ENCODE results near the gene EFS. TPM values are rescaled to one million over a fixed set of nuclear protein-coding genes. Genes with fewer than 3 reads are reported as not detected.

The EFS gene
- total RNA-seq, 1 experiment from 2014 or later, result not detected

DNA sequence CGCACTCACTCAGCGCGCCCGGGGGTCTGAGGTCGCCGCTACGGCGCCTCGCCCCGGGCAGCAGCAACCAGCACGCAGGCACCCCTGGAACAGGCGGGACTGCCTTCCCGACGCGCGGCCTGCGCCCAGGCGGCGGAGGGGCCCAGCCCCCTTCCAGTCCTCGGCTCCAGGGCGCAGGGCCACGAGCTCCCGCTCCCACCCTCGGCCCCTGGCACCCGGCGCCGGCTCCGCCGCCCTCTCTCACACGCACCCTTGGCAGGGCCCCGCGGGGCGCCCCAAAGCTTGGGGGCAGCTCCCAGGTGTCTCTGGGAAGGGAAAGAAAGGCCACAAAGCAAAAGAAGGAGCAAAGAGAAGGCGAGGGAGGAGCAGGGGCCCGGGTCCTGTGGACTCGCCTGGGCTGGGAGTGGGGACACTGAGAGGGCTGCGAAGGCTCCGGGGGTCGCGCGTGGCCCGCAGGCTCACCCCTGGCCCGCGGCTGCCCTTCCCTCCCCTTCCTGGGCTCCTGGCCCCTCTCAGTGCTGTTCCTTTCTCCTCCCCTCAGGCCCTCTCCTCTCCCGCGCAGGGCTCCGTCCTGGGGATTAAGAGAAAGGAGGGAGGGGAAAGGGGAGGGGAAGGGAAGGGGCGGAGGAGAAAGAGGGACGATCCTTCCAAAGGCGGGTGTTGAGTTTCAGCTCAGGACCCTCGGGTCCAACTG is 907 bp upstream of the EFS start:
- DNase-seq (ENCODE audit: low read depth, low spot score) (no peak), ATAC-seq (no peak)
- intact Hi-C loops (cut with micrococcal nuclease; ENCODE audit: unreplicated experiment) (no loop called here), in situ Hi-C loops (cut with HindIII; ENCODE audit: low pct_unique_long_range_greater_than_20kb, low sequenced_read_pairs) (no loop called here)
- H3K27me3 ChIP-seq (ENCODE audit: control insufficient read depth, insufficient read depth, low read length), result no peaks in the 10 kb centered on the region; the same call in 1 of the 2 replicates
- ChIA-PET POLR2A (no interaction called here), CTCF (interaction anchor here (0.6 kb wide), 1 partner anchor 124 kb away, joined by 7 read pairs; no protein-coding TSS in a partner anchor)
- no peaks in the 10 kb centered on the region for H3K36me3 ChIP-seq (ENCODE audit: control insufficient read depth, insufficient read depth, low read length)
- H3K4me3 ChIP-seq (ENCODE audit: low read depth in 2 of 2, low read length in 2 of 2), result peak overlapping the region in 1 of 2 experiments; percentile 11; a peak in 1 of 4 replicates
- no peak overlapping the region for H3K27ac ChIP-seq (ENCODE audit: low read length)
- BruUV-seq (replicated peaks), result no TSS peak
- no peaks in the 10 kb centered on the region for H3K9me3 ChIP-seq (ENCODE audit: control insufficient read depth, insufficient read depth, low read depth, low read length)
- H3K4me1 ChIP-seq (ENCODE audit: control insufficient read depth, insufficient read depth, low read length), result no peaks in the 10 kb centered on the region
- TF ChIP-seq, protein P1, sequence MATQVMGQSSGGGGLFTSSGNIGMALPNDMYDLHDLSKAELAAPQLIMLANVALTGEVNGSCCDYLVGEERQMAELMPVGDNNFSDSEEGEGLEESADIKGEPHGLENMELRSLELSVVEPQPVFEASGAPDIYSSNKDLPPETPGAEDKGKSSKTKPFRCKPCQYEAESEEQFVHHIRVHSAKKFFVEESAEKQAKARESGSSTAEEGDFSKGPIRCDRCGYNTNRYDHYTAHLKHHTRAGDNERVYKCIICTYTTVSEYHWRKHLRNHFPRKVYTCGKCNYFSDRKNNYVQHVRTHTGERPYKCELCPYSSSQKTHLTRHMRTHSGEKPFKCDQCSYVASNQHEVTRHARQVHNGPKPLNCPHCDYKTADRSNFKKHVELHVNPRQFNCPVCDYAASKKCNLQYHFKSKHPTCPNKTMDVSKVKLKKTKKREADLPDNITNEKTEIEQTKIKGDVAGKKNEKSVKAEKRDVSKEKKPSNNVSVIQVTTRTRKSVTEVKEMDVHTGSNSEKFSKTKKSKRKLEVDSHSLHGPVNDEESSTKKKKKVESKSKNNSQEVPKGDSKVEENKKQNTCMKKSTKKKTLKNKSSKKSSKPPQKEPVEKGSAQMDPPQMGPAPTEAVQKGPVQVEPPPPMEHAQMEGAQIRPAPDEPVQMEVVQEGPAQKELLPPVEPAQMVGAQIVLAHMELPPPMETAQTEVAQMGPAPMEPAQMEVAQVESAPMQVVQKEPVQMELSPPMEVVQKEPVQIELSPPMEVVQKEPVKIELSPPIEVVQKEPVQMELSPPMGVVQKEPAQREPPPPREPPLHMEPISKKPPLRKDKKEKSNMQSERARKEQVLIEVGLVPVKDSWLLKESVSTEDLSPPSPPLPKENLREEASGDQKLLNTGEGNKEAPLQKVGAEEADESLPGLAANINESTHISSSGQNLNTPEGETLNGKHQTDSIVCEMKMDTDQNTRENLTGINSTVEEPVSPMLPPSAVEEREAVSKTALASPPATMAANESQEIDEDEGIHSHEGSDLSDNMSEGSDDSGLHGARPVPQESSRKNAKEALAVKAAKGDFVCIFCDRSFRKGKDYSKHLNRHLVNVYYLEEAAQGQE (IDR thresholded peaks at IDR 0.05; ENCODE audit: insufficient read depth in 1 of 2, low read depth in 2 of 2, low read length in 1 of 2), result no peak
- TF ChIP-seq TCF7L2 (IDR thresholded peaks at IDR 0.05; ENCODE audit: low read depth, low read length) (no peak), SIN3A (IDR thresholded peaks at IDR 0.05; ENCODE audit: borderline replicate concordance, insufficient read depth, low read depth, low read length) (no peak), POLR2AphosphoS5 (IDR thresholded peaks at IDR 0.05; ENCODE audit: low read depth, low read length) (no peak)
- TF ChIP-seq, protein P2, sequence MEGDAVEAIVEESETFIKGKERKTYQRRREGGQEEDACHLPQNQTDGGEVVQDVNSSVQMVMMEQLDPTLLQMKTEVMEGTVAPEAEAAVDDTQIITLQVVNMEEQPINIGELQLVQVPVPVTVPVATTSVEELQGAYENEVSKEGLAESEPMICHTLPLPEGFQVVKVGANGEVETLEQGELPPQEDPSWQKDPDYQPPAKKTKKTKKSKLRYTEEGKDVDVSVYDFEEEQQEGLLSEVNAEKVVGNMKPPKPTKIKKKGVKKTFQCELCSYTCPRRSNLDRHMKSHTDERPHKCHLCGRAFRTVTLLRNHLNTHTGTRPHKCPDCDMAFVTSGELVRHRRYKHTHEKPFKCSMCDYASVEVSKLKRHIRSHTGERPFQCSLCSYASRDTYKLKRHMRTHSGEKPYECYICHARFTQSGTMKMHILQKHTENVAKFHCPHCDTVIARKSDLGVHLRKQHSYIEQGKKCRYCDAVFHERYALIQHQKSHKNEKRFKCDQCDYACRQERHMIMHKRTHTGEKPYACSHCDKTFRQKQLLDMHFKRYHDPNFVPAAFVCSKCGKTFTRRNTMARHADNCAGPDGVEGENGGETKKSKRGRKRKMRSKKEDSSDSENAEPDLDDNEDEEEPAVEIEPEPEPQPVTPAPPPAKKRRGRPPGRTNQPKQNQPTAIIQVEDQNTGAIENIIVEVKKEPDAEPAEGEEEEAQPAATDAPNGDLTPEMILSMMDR (IDR thresholded peaks at IDR 0.05), result no peak

DNA sequence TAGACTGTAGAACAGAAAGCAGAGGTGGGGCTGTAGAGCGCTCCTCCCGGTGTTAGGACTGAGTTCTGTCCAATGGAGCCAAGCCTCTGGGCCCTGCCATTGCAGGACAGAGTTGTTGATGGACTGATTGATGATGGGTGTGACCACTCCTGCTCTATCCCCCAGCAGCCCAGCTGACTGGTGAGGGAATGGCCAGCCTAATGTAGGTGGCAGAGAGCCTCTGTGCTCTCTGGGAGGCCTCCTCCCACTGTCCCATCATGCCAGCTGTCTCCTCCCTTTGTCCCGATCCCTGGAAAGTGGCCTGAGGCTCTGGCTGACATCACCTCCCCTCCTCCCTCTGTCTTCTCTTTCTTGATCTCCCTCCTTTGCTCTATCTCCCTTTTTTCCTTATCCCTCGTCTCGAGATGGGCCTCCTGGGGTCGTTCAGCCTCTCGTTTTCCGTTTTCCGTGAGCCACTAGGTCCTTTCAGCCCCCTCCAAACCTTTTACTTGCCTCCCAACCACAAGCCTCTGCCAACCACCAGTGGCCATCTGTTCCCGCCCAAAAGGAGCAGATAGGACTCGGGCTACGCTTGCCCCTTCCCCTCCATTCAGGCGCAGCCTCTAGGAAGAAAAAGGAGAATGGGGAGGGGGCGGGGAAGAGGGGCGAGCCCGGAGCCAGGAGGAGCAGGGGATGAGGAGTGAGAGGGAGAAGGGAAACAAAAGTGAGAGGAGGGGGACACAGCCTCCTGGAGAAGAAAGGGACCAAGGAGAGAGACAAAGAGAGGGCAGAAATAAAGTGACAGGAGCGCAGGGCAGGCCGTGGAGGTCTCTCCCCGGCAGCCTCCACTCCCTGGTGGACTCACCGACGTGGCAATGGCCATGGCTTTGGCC is 572 bp downstream of the EFS start:
- TF ChIP-seq SIN3A (IDR thresholded peaks at IDR 0.05; ENCODE audit: borderline replicate concordance, insufficient read depth, low read depth, low read length) (no peak), POLR2AphosphoS5 (IDR thresholded peaks at IDR 0.05; ENCODE audit: low read depth, low read length) (no peak), TCF7L2 (IDR thresholded peaks at IDR 0.05; ENCODE audit: low read depth, low read length) (no peak)
- TF ChIP-seq, protein P2 (IDR thresholded peaks at IDR 0.05), result no peak
- TF ChIP-seq, protein P1 (IDR thresholded peaks at IDR 0.05; ENCODE audit: insufficient read depth in 1 of 2, low read depth in 2 of 2, low read length in 1 of 2), result no peak
- CTCF ChIA-PET, result no interaction called here
- no peak for ATAC-seq
- Histone ChIP-seq H3K36me3 (ENCODE audit: control insufficient read depth, insufficient read depth, low read length) (no peaks in the 10 kb centered on the region), H3K27me3 (ENCODE audit: control insufficient read depth, insufficient read depth, low read length) (no peaks in the 10 kb centered on the region; the same call in 1 of the 2 replicates), H3K4me1 (ENCODE audit: control insufficient read depth, insufficient read depth, low read length) (no peaks in the 10 kb centered on the region), H3K9me3 (ENCODE audit: control insufficient read depth, insufficient read depth, low read depth, low read length) (no peaks in the 10 kb centered on the region), H3K4me3 (ENCODE audit: low read depth in 2 of 2, low read length in 2 of 2) (peak overlapping the region in 1 of 2 experiments; percentile 11; a peak in 1 of 4 replicates), H3K27ac (ENCODE audit: low read length) (no peak overlapping the region)
- POLR2A ChIA-PET, result no interaction called here
- BruUV-seq (replicated peaks), result no TSS peak
- intact Hi-C loops (cut with micrococcal nuclease; ENCODE audit: unreplicated experiment) (no loop called here), in situ Hi-C loops (cut with HindIII; ENCODE audit: low pct_unique_long_range_greater_than_20kb, low sequenced_read_pairs) (no loop called here)
- no peak for DNase-seq (ENCODE audit: low read depth, low spot score)

All from Panc1 (cell line).